Panc1 (cell line): Measurements from ENCODE around the gene DEDD2.

Experiments used
- CTCF ChIP-seq: fragments of 450-650 bp; IDR thresholded peaks from 2 replicates; pipeline ENCODE4 v1.5.1; 2017; ENCODE audit warnings: mild to moderate bottlenecking
- POLR2AphosphoS5 ChIP-seq: IDR thresholded peaks from 2 replicates; pipeline ENCODE4 v1.6.1; 2012; ENCODE audit warnings: mild to moderate bottlenecking, low read depth, low read length, moderate library complexity
- TCF7L2 ChIP-seq: IDR thresholded peaks from 2 replicates; pipeline ENCODE4 v1.6.1; 2011; ENCODE audit warnings: mild to moderate bottlenecking, low read depth, low read length, inconsistent platforms

- TF ChIP-seq POLR2AphosphoS5 = no peak
- TF ChIP-seq CTCF = no peak
- TF ChIP-seq TCF7L2 = no peak
Observed at GRCh38 chr19:42174958-42175734, 42.3 kb downstream of the DEDD2 start.
